Lower leg skin (tissue), 4 donors: ENCODE data around the gene SMPDL3B. TPM values are rescaled to one million over a fixed set of nuclear protein-coding genes. Genes with fewer than 3 reads are reported as not detected.

ENCODE experiments used
- DNase-seq, 2 donors: peaks; one replicate each; pipeline ENCODE4 v3.0.0-alpha.2; 2019; ENCODE audit warnings: low spot score in 2 of 2
- H3K4me3 ChIP-seq: fragments of 200-600 bp; sonication (generic); 2 replicates; pipeline ENCODE4 v1.5.1; 2017; ENCODE audit warnings: mild to moderate bottlenecking, low read depth; ENCODE audit not compliant: poor library complexity, severe bottlenecking
- CTCF ChIP-seq, 3 donors: fragments of 450-650 bp; IDR thresholded peaks; one replicate each; pipeline ENCODE4 v1.5.1; 2016; ENCODE audit warnings: antibody characterized with exemption in 3 of 3, mild to moderate bottlenecking in 3 of 3, moderate library complexity in 2 of 3
- POLR2A ChIP-seq, 2 donors: fragments of 450-650 bp; IDR thresholded peaks; one replicate each; pipeline ENCODE4 v1.6.1; 2016 to 2017; ENCODE audit warnings: antibody characterized with exemption in 2 of 2, mild to moderate bottlenecking in 1 of 2, moderate library complexity in 1 of 2
- WGBS, 2 donors: methylation state at CpG; one replicate each; pipeline ENCODE4 v1.1.5; 2018; 5-methylcytosine and 5-hydroxymethylcytosine counted together
- intact Hi-C: fragments of 100-400 bp; cut with DNase I; formaldehyde crosslinking; loops from one replicate; pipeline ENCODE4 v1.15.0; 2023; ENCODE audit warnings: low total_unique reads
- total RNA-seq, 4 donors: library from RNA; depleted of rRNA; stranded (reverse); fragments of >200 nt; gene quantifications; one replicate each; pipeline ENCODE4 v1.1.0, GENCODE V29; 2016

Gene SMPDL3B
- total RNA-seq, 4 donors from 2014 or later, result 0.55 to 3.5 (median 2.1) TPM

DNA sequence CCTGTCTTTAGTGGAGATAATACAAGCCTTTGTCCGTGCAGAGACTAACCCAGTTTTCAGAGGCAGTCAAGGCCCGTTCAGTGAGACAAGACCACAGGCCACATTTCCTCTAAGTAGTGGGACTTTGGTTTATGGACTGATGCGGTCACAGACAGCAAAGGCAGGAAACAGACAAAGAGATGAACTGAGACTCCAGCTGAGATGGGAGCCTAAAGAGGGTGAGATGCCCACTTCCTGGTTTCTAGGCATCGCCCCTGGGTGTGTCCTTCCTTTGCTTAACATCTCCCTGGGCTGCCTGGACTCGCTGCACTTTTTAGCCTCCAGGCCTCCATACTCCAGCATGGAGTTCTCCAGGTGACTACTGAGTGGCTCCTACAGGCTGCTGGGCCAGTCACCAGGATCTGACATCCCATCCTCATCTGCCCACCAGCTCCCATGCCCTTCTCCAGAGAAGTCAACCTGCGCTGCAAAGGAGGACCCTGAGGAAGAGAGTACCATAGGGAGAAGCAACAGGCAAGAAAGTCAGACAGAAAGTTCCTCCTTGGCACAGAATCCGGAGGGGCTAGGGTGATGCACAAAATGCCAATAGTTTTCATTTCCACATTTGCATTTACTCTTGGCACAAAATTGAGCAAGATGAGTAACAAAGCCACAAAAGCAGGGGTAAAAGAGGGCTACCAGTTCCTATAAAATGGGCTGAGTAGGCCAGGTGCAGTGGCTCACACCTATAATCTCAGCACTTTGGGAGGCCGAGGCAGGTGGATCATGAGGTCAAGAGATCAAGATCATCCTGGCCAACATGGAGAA is 47.4 kb upstream of the SMPDL3B start:
- no peak for DNase-seq
- WGBS, 2 donors, result 65 to 72% methylated on average over 8 of the region's 8 CpGs

DNA sequence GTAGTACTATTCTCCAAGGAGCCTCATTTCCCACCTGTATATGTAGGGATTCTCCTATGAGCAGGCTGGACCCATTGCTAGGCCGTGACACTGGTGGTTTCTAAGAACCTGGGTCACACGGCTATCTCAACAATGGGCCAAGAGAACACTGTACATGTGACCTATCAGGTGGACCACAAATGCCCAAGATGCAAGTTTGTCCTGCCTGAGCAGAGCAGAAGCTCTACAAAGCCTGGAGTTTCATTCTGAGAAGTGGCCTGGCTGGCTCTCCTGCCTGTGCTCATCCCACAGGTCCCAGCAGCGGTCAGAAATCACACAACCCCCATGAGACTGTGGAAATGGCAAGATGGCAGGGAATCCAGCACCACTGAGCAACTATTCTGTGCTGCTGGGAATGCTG is 45.3 kb upstream of the SMPDL3B start:
- TF ChIP-seq CTCF (IDR thresholded peaks at IDR 0.05) (no peak), POLR2A (IDR thresholded peaks at IDR 0.05) (no peak)
- no peak overlapping the region for H3K4me3 ChIP-seq
- intact Hi-C loops, result no loop called here
- 90 to 98% methylated on average over 3 of the region's 3 CpGs for WGBS, 2 donors
- DNase-seq, result no peak

More for the DNA sequence above, 47.4 kb upstream of the SMPDL3B start:
- intact Hi-C loops, result no loop called here
- no peak overlapping the region for H3K4me3 ChIP-seq
- TF ChIP-seq CTCF (IDR thresholded peaks at IDR 0.05) (no peak), POLR2A (IDR thresholded peaks at IDR 0.05) (no peak)

DNA sequence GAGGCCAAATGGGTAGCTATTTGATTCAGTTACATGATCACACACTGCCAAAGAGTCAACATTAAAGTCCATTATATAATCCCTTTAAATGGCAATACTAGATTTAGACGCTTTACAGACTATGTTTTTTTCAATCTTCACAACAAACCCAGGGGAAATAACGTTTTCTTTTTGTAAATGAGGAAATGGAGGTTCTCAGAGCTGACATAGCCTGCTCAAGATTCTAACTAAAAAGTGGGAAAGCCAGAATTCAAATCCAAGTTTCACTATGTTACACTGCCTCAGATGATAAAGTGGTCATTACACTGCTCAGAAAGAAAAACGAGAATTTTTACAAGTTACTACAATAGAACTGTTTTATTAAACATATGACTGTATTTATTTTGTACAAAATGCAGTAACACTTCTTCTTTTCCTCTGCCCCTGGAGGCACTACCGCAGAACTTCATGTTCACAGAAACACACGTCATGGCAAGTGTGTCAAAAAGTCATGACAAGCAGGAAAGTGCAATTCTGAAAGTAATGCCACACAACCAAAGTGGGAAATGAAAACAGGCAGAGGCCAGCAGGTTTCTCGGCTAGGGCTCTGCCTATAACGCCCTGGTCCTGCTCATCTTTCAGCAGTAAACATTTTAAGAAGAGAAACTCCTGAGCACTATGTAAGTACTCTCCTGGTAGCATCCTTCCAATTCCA is 43.5 kb upstream of the SMPDL3B start:
- intact Hi-C loops, result no loop called here
- WGBS, 2 donors, result 73 to 78% methylated on average over 7 of the region's 7 CpGs

DNA sequence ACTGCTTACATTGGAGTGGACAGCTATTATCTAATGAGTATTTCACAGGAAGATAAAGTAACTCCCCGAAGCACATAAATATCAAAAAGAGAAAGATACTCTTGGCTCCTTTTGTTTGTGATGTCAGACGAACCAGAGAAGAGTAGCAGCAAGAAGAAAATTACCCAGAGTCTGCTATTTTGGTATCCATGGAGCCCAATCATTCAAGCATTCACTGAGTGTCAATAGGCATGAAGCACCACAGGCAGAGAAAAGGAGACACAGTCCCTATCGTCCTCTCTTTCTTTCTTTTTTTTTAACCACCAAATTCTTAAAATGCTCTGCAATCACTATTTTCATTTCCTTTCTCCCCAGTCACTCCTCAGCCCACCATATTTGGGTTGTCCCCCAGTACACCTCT is 40.3 kb upstream of the SMPDL3B start:
- intact Hi-C loops, result no loop called here
- no peak for DNase-seq
- 77 to 81% methylated on average over 3 of the region's 3 CpGs for WGBS, 2 donors
- H3K4me3 ChIP-seq, result no peak overlapping the region
- TF ChIP-seq POLR2A (IDR thresholded peaks at IDR 0.05) (no peak), CTCF (IDR thresholded peaks at IDR 0.05) (no peak)

More for the DNA sequence above, 43.5 kb upstream of the SMPDL3B start:
- no peak overlapping the region for H3K4me3 ChIP-seq
- TF ChIP-seq CTCF (IDR thresholded peaks at IDR 0.05) (no peak), POLR2A (IDR thresholded peaks at IDR 0.05) (no peak)
- peak in 1 of 2 donors; percentile 53 for DNase-seq

DNA sequence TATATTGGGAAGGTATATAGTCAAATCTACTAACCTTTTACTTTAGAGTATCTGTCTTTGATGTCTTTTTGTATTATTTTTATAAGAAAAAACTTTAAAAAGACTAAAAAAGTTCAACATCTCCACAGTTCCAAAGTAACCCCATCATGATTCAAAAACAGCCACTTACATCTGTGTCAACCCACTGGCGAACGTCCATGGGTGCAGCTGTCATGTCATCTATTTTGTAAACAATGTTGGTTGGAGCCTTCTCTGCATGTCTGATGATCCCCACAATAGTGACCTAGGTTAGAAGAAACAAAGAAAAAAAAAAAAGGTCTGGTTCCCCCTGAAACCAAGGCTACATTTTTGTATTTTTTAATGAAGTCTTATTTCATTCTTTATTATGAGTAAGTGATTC is 28.0 kb upstream of the SMPDL3B start:
- 85 to 90% methylated on average over 2 of the region's 2 CpGs for WGBS, 2 donors
- intact Hi-C loops, result no loop called here
- no peak overlapping the region for H3K4me3 ChIP-seq
- DNase-seq, result peak in 1 of 2 donors; percentile 10
- TF ChIP-seq CTCF (IDR thresholded peaks at IDR 0.05), result no peak
- TF ChIP-seq POLR2A (IDR thresholded peaks at IDR 0.05), result no peak
